Astrocyte of the cerebellum (primary cell): Measurements from ENCODE around the gene SPATA13.

ENCODE experiments used
- DNase-seq: peaks from one replicate; pipeline ENCODE4 v3.0.0-alpha.2; 2011; ENCODE audit warnings: low read depth
- H3K4me3 ChIP-seq: 2 replicates; pipeline ENCODE4 v1.5.1; 2011; ENCODE audit warnings: mild to moderate bottlenecking, low read depth, low read length, moderate library complexity
- in situ Hi-C: cut with HindIII; loops from 2 replicates; pipeline ENCODE4 v1.10.0; 2017; ENCODE audit warnings: low sequenced_read_pairs
- TF ChIP-seq, protein P1 (sequence below): IDR thresholded peaks from 2 replicates; pipeline ENCODE4 v1.5.1; 2012; ENCODE audit warnings: low read length, low read depth, moderate library complexity, mild to moderate bottlenecking; ENCODE audit errors: missing control alignments

Gene SPATA13

DNA sequence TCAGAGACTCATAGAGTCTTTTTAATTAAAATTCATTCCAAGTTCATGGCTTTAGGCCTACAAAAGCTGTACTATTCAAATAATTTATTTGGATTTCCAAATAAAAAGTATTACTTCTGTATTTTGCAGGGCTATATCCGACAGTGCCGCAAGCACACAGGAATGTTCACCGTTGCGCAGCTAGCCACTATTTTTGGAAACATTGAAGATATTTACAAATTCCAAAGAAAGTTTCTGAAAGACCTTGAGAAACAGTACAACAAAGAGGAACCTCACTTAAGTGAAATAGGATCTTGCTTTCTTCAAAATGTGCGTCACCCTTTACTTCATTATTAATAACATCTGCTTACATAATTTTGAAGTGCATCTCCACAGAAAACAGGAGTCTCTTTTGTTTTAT, 128.3 kb downstream of the SPATA13 start:
- no peak overlapping the region for H3K4me3 ChIP-seq
- in situ Hi-C loops, result no loop called here
- DNase-seq, result no peak
- TF ChIP-seq, protein P1, sequence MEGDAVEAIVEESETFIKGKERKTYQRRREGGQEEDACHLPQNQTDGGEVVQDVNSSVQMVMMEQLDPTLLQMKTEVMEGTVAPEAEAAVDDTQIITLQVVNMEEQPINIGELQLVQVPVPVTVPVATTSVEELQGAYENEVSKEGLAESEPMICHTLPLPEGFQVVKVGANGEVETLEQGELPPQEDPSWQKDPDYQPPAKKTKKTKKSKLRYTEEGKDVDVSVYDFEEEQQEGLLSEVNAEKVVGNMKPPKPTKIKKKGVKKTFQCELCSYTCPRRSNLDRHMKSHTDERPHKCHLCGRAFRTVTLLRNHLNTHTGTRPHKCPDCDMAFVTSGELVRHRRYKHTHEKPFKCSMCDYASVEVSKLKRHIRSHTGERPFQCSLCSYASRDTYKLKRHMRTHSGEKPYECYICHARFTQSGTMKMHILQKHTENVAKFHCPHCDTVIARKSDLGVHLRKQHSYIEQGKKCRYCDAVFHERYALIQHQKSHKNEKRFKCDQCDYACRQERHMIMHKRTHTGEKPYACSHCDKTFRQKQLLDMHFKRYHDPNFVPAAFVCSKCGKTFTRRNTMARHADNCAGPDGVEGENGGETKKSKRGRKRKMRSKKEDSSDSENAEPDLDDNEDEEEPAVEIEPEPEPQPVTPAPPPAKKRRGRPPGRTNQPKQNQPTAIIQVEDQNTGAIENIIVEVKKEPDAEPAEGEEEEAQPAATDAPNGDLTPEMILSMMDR, result no peak

- in situ Hi-C loops, result no loop called here
- TF ChIP-seq, protein P1, result no peak
- no peak for DNase-seq
- no peak overlapping the region for H3K4me3 ChIP-seq
Observed at GRCh38 chr13:24290280-24290932, 129.9 kb downstream of the SPATA13 start.

GRCh38 chr13:24292481-24292880, 132.0 kb downstream of the SPATA13 start:
- in situ Hi-C loops, result no loop called here
- no peak overlapping the region for H3K4me3 ChIP-seq
- DNase-seq, result peak; percentile 68
- TF ChIP-seq, protein P1, result no peak

- DNase-seq, result peak; percentile 19
- in situ Hi-C loops, result no loop called here
- TF ChIP-seq, protein P1, result no peak
- H3K4me3 ChIP-seq, result no peak overlapping the region
Observed at GRCh38 chr13:24293746-24294145, 133.2 kb downstream of the SPATA13 start.

- DNase-seq, result no peak
- in situ Hi-C loops, result no loop called here
- no peak overlapping the region for H3K4me3 ChIP-seq
- TF ChIP-seq, protein P1, result no peak
Observed at GRCh38 chr13:24299488-24300114, 139.1 kb downstream of the SPATA13 start.

GRCh38 chr13:24301434-24301833, 140.9 kb downstream of the SPATA13 start:
- TF ChIP-seq, protein P1, result no peak
- in situ Hi-C loops, result no loop called here
- H3K4me3 ChIP-seq, result no peak overlapping the region
- DNase-seq, result no peak
